Placental pericyte (primary cell): ENCODE measurements around the gene PRSS57. TPM values are rescaled to one million over a fixed set of nuclear protein-coding genes. Genes with fewer than 3 reads are reported as not detected.

ENCODE experiments used
- total RNA-seq: library from RNA; depleted of rRNA; stranded (reverse); fragments of >200 nt; gene quantifications from 2 replicates; pipeline ENCODE4 v1.2.3, GENCODE V29; 2012

The PRSS57 gene
- total RNA-seq, result not detected in 2 replicates

GRCh38 chr19:695352-695949 is at the start of gene PRSS57:
Gene PRSS57 (minus strand): TSS chr19:695452. CDS start chr19:695430, 22 bp downstream.

GRCh38 chr19:708154-709143 is 13.2 kb upstream of the PRSS57 start, which contains the start of gene PALM:
Gene PALM (plus strand): TSS chr19:708935. CDS start chr19:709147, 212 bp downstream.

GRCh38 chr19:676339-677105 is 18.7 kb downstream of the PRSS57 start, which contains the start of gene FSTL3:
Gene FSTL3 (plus strand): TSS chr19:676392. CDS start chr19:676424, 32 bp downstream.

GRCh38 chr19:662962-663681 is 32.1 kb downstream of the PRSS57 start, which contains the start of gene RNF126:
Gene RNF126 (minus strand): TSS chr19:663214. CDS start chr19:663121, 93 bp downstream.

GRCh38 chr19:639253-640160 is 55.7 kb downstream of the PRSS57 start, which contains the start of gene FGF22:
Gene FGF22 (plus strand): TSS chr19:639879. CDS start chr19:639926, 47 bp downstream.

Other genes starting within 250 kb of the PRSS57 start
- 0.29 and 3.5 TPM in 2 replicates for gene SHC2, start 234.4 kb downstream of the PRSS57 start, total RNA-seq
- gene MADCAM1, start 199.0 kb downstream of the PRSS57 start, total RNA-seq, result 0.22 TPM in 1 of 2 replicates, not detected in the other
- gene TPGS1, start 188.0 kb downstream of the PRSS57 start, total RNA-seq, result 42.2 and 48.8 TPM in 2 replicates
- gene CDC34, start 163.7 kb downstream of the PRSS57 start, total RNA-seq, result 108 and 148 TPM in 2 replicates
- 0.66 TPM in 1 of 2 replicates, not detected in the other for gene GZMM, start 151.4 kb downstream of the PRSS57 start, total RNA-seq
- gene BSG, start 122.9 kb downstream of the PRSS57 start, total RNA-seq, result 282 and 610 TPM in 2 replicates
- gene HCN2, start 105.6 kb downstream of the PRSS57 start, total RNA-seq, result 1.0 and 1.8 TPM in 2 replicates
- 20.6 and 35.2 TPM in 2 replicates for gene POLRMT, start 61.9 kb downstream of the PRSS57 start, total RNA-seq
- not detected in 2 replicates for gene FGF22, start 55.6 kb downstream of the PRSS57 start, total RNA-seq
- 52.7 and 82.6 TPM in 2 replicates for gene RNF126, start 32.2 kb downstream of the PRSS57 start, total RNA-seq
- 98.0 and 117 TPM in 2 replicates for gene FSTL3, start 19.1 kb downstream of the PRSS57 start, total RNA-seq
- gene PALM, start 13.5 kb upstream of the PRSS57 start, total RNA-seq, result 0.72 and 8.5 TPM in 2 replicates
- gene MISP, start 55.7 kb upstream of the PRSS57 start, total RNA-seq, result 0.14 and 0.22 TPM in 2 replicates
- gene PTBP1, start 102.0 kb upstream of the PRSS57 start, total RNA-seq, result 117 and 262 TPM in 2 replicates
- 0.22 TPM in 1 of 2 replicates, not detected in the other for gene PLPPR3, start 126.5 kb upstream of the PRSS57 start, total RNA-seq
- gene AZU1, start 132.4 kb upstream of the PRSS57 start, total RNA-seq, result not detected in 2 replicates
- gene PRTN3, start 145.5 kb upstream of the PRSS57 start, total RNA-seq, result not detected in 2 replicates
- not detected in 2 replicates for gene ELANE, start 156.9 kb upstream of the PRSS57 start, total RNA-seq
- gene CFD, start 164.2 kb upstream of the PRSS57 start, total RNA-seq, result 2.4 and 62.4 TPM in 2 replicates
- gene MED16, start 197.7 kb upstream of the PRSS57 start, total RNA-seq, result 45.8 and 58.6 TPM in 2 replicates
- gene RNU6-9, start 198.0 kb upstream of the PRSS57 start, total RNA-seq, result not detected in 2 replicates
- gene R3HDM4, start 217.8 kb upstream of the PRSS57 start, total RNA-seq, result 32.2 and 41.9 TPM in 2 replicates
- gene KISS1R, start 221.9 kb upstream of the PRSS57 start, total RNA-seq, result 0.14 TPM in 1 of 2 replicates, not detected in the other
- 83.9 and 112 TPM in 2 replicates for gene ARID3A, start 230.6 kb upstream of the PRSS57 start, total RNA-seq